ENCODE results near the gene SALL4.

GRCh38 chr20:51804754-51805153 lies 2.4 kb upstream of the SALL4 start:
- no peak for TF ChIP-seq CTCF (IDR thresholded peaks at IDR 0.05; ENCODE audit: insufficient read depth, low read length, poor library complexity, severe bottlenecking)
- no peak for TF ChIP-seq EZH2phosphoT487 (conservative IDR thresholded peaks at IDR 0.05; ENCODE audit: low read length)
